Fibroblast of gingiva (primary cell): ENCODE results near the gene SAMD1.

Source experiments
- DNase-seq: peaks from one replicate; pipeline ENCODE4 v3.0.0-alpha.2; 2011; ENCODE audit warnings: low read depth

SAMD1 gene

GRCh38 chr19:14090509-14091080 is at the start of gene SAMD1:
Gene SAMD1 (minus strand): TSS chr19:14090751.
- DNase-seq: peak; percentile 95

GRCh38 chr19:14139944-14140343 is 49.4 kb upstream of the SAMD1 start:
- DNase-seq: no peak

- no peak for DNase-seq
Observed at GRCh38 chr19:14138576-14139265, 48.2 kb upstream of the SAMD1 start.

- peak; percentile 100 for DNase-seq
Observed at GRCh38 chr19:14136509-14137281, 46.1 kb upstream of the SAMD1 start, which contains the start of gene ASF1B. Gene ASF1B (minus strand): TSS chr19:14136589. CDS start chr19:14136456, 133 bp downstream.

GRCh38 chr19:14135985-14136508 is 45.5 kb upstream of the SAMD1 start:
- DNase-seq: no peak

GRCh38 chr19:14135355-14135754 is 44.8 kb upstream of the SAMD1 start:
- no peak for DNase-seq

GRCh38 chr19:14127929-14128509 is 37.5 kb upstream of the SAMD1 start:
- peak; percentile 66 for DNase-seq

- no peak for DNase-seq
Observed at GRCh38 chr19:14127176-14127575, 36.6 kb upstream of the SAMD1 start.

- no peak for DNase-seq
Observed at GRCh38 chr19:14122924-14123323, 32.4 kb upstream of the SAMD1 start.

GRCh38 chr19:14120497-14120780 is 29.9 kb upstream of the SAMD1 start:
- DNase-seq: no peak

GRCh38 chr19:14119644-14120496 is 29.3 kb upstream of the SAMD1 start:
- DNase-seq: no peak

- DNase-seq: peak; percentile 15
Observed at GRCh38 chr19:14119146-14119545, 28.6 kb upstream of the SAMD1 start.

- peak; percentile 97 for DNase-seq
Observed at GRCh38 chr19:14118165-14119051, 27.9 kb upstream of the SAMD1 start.

GRCh38 chr19:14117668-14118164 is 27.2 kb upstream of the SAMD1 start, which contains the start of gene PRKACA:
Gene PRKACA (minus strand): TSS chr19:14117762. CDS start chr19:14117547, 215 bp downstream.
- DNase-seq: peak; percentile 100

GRCh38 chr19:14116918-14117578 is 26.5 kb upstream of the SAMD1 start:
- no peak for DNase-seq

- no peak for DNase-seq
Observed at GRCh38 chr19:14116525-14116917, 26.0 kb upstream of the SAMD1 start.

GRCh38 chr19:14115756-14116155 is 25.2 kb upstream of the SAMD1 start:
- DNase-seq: no peak

GRCh38 chr19:14114854-14115253 is 24.3 kb upstream of the SAMD1 start:
- no peak for DNase-seq

- no peak for DNase-seq
Observed at GRCh38 chr19:14114439-14114838, 23.9 kb upstream of the SAMD1 start.
